Suprapubic skin (tissue), 3 donors: ENCODE measurements around the gene CTNNAL1.

Source experiments
- EP300 ChIP-seq: sonication (generic); formaldehyde crosslinking; IDR thresholded peaks from one replicate; pipeline ENCODE4 v1.6.1; 2017; ENCODE audit warnings: antibody characterized with exemption
- TF ChIP-seq, protein P1 (sequence below), 2 donors: fragments of 200-600 bp in 1 of 2; fragments of 450-650 bp in 1 of 2; sonication (generic) in 1 of 2; IDR thresholded peaks; one replicate each; pipeline ENCODE4 v1.5.1; 2016 to 2019; ENCODE audit warnings: antibody characterized with exemption in 2 of 2, mild to moderate bottlenecking in 1 of 2, moderate library complexity in 1 of 2

GRCh38 chr9:108939975-108940374 is 73.3 kb downstream of the CTNNAL1 start:
- TF ChIP-seq, protein P1, sequence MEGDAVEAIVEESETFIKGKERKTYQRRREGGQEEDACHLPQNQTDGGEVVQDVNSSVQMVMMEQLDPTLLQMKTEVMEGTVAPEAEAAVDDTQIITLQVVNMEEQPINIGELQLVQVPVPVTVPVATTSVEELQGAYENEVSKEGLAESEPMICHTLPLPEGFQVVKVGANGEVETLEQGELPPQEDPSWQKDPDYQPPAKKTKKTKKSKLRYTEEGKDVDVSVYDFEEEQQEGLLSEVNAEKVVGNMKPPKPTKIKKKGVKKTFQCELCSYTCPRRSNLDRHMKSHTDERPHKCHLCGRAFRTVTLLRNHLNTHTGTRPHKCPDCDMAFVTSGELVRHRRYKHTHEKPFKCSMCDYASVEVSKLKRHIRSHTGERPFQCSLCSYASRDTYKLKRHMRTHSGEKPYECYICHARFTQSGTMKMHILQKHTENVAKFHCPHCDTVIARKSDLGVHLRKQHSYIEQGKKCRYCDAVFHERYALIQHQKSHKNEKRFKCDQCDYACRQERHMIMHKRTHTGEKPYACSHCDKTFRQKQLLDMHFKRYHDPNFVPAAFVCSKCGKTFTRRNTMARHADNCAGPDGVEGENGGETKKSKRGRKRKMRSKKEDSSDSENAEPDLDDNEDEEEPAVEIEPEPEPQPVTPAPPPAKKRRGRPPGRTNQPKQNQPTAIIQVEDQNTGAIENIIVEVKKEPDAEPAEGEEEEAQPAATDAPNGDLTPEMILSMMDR (IDR thresholded peaks at IDR 0.05): no peak
- TF ChIP-seq EP300: no peak
